H9 (cell line): ENCODE results near the gene MAPRE3. TPM values are rescaled to one million over a fixed set of nuclear protein-coding genes. Genes with fewer than 3 reads are reported as not detected.

Experiments used
- DNase-seq: peaks from one replicate; pipeline ENCODE4 v3.0.0-alpha.2; 2017
- H2AFZ ChIP-seq: one replicate; pipeline ENCODE4 v1.6.1; 2013; ENCODE audit warnings: mild to moderate bottlenecking, low read length, control low read depth, moderate library complexity
- H2AK5ac ChIP-seq: 2 replicates; pipeline ENCODE4 v1.6.1; 2013; ENCODE audit warnings: low read length, control low read depth, mixed read lengths; ENCODE audit not compliant: insufficient read length
- H2BK120ac ChIP-seq: one replicate; pipeline ENCODE4 v1.6.1; 2013; ENCODE audit warnings: low read depth, mild to moderate bottlenecking, low read length, control low read depth, inconsistent platforms; ENCODE audit not compliant: poor library complexity, severe bottlenecking
- H2BK12ac ChIP-seq: 2 replicates; pipeline ENCODE4 v1.6.1; 2013; ENCODE audit warnings: low read length, control low read depth, mixed read lengths, low read depth; ENCODE audit not compliant: insufficient read length
- H2BK15ac ChIP-seq: 2 replicates; pipeline ENCODE4 v1.6.1; 2013; ENCODE audit warnings: low read depth, low read length, control low read depth
- H2BK20ac ChIP-seq: one replicate; pipeline ENCODE4 v1.6.1; 2013; ENCODE audit warnings: low read depth, mild to moderate bottlenecking, low read length, control low read depth, inconsistent platforms; ENCODE audit not compliant: poor library complexity, severe bottlenecking
- H2BK5ac ChIP-seq: 2 replicates; pipeline ENCODE4 v1.6.1; 2013; ENCODE audit warnings: low read length, control low read depth, mixed read lengths; ENCODE audit not compliant: insufficient read length
- H3K14ac ChIP-seq: 2 replicates; pipeline ENCODE4 v1.6.1; 2013; ENCODE audit warnings: low read length, control low read depth; ENCODE audit not compliant: insufficient read depth
- H3K18ac ChIP-seq: 2 replicates; pipeline ENCODE4 v1.6.1; 2013; ENCODE audit warnings: low read depth, mild to moderate bottlenecking, mixed read lengths, low read length, control low read depth; ENCODE audit not compliant: insufficient read length
- H3K23ac ChIP-seq: 2 replicates; pipeline ENCODE4 v1.6.1; 2013; ENCODE audit warnings: low read length, control low read depth, mixed read lengths, low read depth; ENCODE audit not compliant: insufficient read length
- H3K23me2 ChIP-seq: 2 replicates; pipeline ENCODE4 v1.6.1; 2013; ENCODE audit warnings: low read depth, mild to moderate bottlenecking, mixed read lengths, low read length, control low read depth; ENCODE audit not compliant: insufficient read length, poor library complexity, severe bottlenecking
- H3K27ac ChIP-seq: 2 replicates; pipeline ENCODE4 v1.5.1; 2013; ENCODE audit warnings: low read length, control low read depth, mixed read lengths, low read depth; ENCODE audit not compliant: insufficient read length
- H3K27me3 ChIP-seq: 2 replicates; pipeline ENCODE4 v1.6.1; 2013; ENCODE audit warnings: low read length, control low read depth, inconsistent platforms; ENCODE audit not compliant: insufficient read depth
- H3K4ac ChIP-seq: 2 replicates; pipeline ENCODE4 v1.6.1; 2013; ENCODE audit warnings: low read depth, mild to moderate bottlenecking, control low read depth, inconsistent platforms, low read length, moderate library complexity
- H3K4me1 ChIP-seq: 2 replicates; pipeline ENCODE4 v1.6.1; 2013; ENCODE audit warnings: low read length, control low read depth, inconsistent platforms; ENCODE audit not compliant: insufficient read depth
- H3K4me2 ChIP-seq: 2 replicates; pipeline ENCODE4 v1.6.1; 2013; ENCODE audit warnings: low read length, control low read depth, mixed read lengths; ENCODE audit not compliant: insufficient read length, insufficient read depth
- H3K56ac ChIP-seq: 2 replicates; pipeline ENCODE4 v1.6.1; 2013; ENCODE audit warnings: low read depth, mild to moderate bottlenecking, mixed read lengths, low read length, control low read depth; ENCODE audit not compliant: insufficient read length
- H3K79me1 ChIP-seq: 2 replicates; pipeline ENCODE4 v1.6.1; 2013; ENCODE audit warnings: low read depth, mild to moderate bottlenecking, moderate library complexity, low read length, control low read depth, inconsistent platforms; ENCODE audit not compliant: insufficient read depth, poor library complexity, severe bottlenecking
- H3K79me2 ChIP-seq: 2 replicates; pipeline ENCODE4 v1.6.1; 2013; ENCODE audit warnings: low read length, control low read depth, inconsistent platforms; ENCODE audit not compliant: insufficient read depth
- H3K9ac ChIP-seq: 2 replicates; pipeline ENCODE4 v1.6.1; 2013; ENCODE audit warnings: low read length, control low read depth, mixed read lengths; ENCODE audit not compliant: insufficient read length; ENCODE audit errors: extremely low read depth
- H3K9me3 ChIP-seq: one replicate; pipeline ENCODE4 v1.6.1; 2013; ENCODE audit warnings: low read depth, low read length, inconsistent platforms; ENCODE audit not compliant: control insufficient read depth
- H3T11ph ChIP-seq: one replicate; pipeline ENCODE4 v1.6.1; 2013; ENCODE audit warnings: mild to moderate bottlenecking, low read length, control low read depth, inconsistent platforms
- H4K20me1 ChIP-seq: one replicate; pipeline ENCODE4 v1.6.1; 2013; ENCODE audit not compliant: control insufficient read depth, insufficient read length, insufficient read depth
- H4K5ac ChIP-seq: 2 replicates; pipeline ENCODE4 v1.6.1; 2013; ENCODE audit warnings: low read depth, mild to moderate bottlenecking, mixed read lengths, low read length, control low read depth; ENCODE audit not compliant: insufficient read length
- H4K8ac ChIP-seq: replicated peaks from 2 replicates; pipeline ENCODE4 v1.6.1; 2013; ENCODE audit warnings: low read length, control low read depth, mixed read lengths, low read depth; ENCODE audit not compliant: insufficient read length
- H4K91ac ChIP-seq: 2 replicates; pipeline ENCODE4 v1.6.1; 2013; ENCODE audit warnings: low read depth, mild to moderate bottlenecking, moderate library complexity, mixed read lengths, low read length, control low read depth; ENCODE audit not compliant: insufficient read length
- H3K27ac Mint-ChIP-seq, 3 experiments: 2 replicates in 2 of 3; 3 replicates in 1 of 3; pipeline ENCODE4 v1.8.0; 2020 to 2021; ENCODE audit warnings: mixed read lengths in 3 of 3, mild to moderate bottlenecking in 1 of 3, moderate library complexity in 1 of 3
- H3K27me3 Mint-ChIP-seq: 2 replicates; pipeline ENCODE4 v1.8.0; 2021; ENCODE audit warnings: low read depth, mild to moderate bottlenecking, moderate library complexity, mixed read lengths
- H3K36me3 Mint-ChIP-seq, 3 experiments: 2 replicates in 2 of 3; 3 replicates in 1 of 3; pipeline ENCODE4 v1.8.0; 2020 to 2021; ENCODE audit warnings: low read depth in 3 of 3, mixed read lengths in 3 of 3; ENCODE audit not compliant: insufficient read depth in 1 of 3
- H3K4me1 Mint-ChIP-seq, 2 experiments: 2 replicates each; pipeline ENCODE4 v1.8.0; 2020; ENCODE audit warnings: mixed read lengths in 2 of 2
- H3K4me3 Mint-ChIP-seq, 2 experiments: 2 replicates in 1 of 2; 3 replicates in 1 of 2; pipeline ENCODE4 v1.8.0; 2020 to 2021; ENCODE audit warnings: mild to moderate bottlenecking in 2 of 2, mixed read lengths in 2 of 2, moderate library complexity in 1 of 2
- H3K9me3 Mint-ChIP-seq, 2 experiments: 2 replicates in 1 of 2; 3 replicates in 1 of 2; pipeline ENCODE4 v1.8.0; 2020; ENCODE audit warnings: mild to moderate bottlenecking in 2 of 2, mixed read lengths in 2 of 2, moderate library complexity in 1 of 2
- WGBS: extraction: QIAGEN DNeasy Blood & Tissue Kit; methylation state at CpG from one replicate; pipeline ENCODE4 v1.1.7; 2013; ENCODE audit warnings: missing lambda C conversion rate, low lambda C conversion rate, mixed read lengths; ENCODE audit not compliant: insufficient read length; ENCODE audit errors: extremely low coverage; 5-methylcytosine and 5-hydroxymethylcytosine counted together
- total RNA-seq: library from RNA; stranded (reverse); gene quantifications from 2 replicates; pipeline ENCODE4 v1.2.1, GENCODE V29; 2021
- TF ChIP-seq, protein P1 (sequence below): fragments of 200-600 bp; sonication (generic); conservative IDR thresholded peaks from 3 replicates; pipeline ENCODE4 v1.8.0; 2021; ENCODE audit warnings: antibody characterized with exemption, mild to moderate bottlenecking

The MAPRE3 gene
- total RNA-seq, 1 experiment from 2014 or later, result 2.0 TPM

DNA sequence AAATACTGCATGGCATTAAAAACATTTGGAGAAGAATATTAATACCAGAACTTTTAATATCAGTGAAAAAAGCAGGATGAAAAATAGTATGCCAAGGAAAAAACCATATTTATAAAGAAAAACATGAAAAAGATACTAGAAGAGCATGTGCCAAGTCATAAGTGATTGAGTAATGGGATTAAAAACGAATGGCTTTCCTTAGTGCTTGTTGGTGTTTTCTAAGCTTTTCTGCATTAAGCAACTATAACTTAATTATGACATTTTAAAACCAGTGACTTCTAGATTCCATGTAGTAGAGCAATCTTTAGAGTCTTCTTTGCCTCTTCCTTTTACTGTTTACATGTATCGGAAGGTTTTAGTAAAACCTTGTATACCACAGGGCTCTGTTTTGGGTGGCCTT is 6.6 kb downstream of the MAPRE3 start:
- Histone ChIP-seq H3K9ac (no peak overlapping the region), H4K5ac (no peak overlapping the region), H3K18ac (no peak overlapping the region), H4K91ac (no peak overlapping the region), H3K23ac (no peak overlapping the region), H3K27ac (no peak overlapping the region), H2BK20ac (no peak overlapping the region), H3K27me3 (no peaks in the 10 kb centered on the region), H2BK15ac (no peak overlapping the region), H4K8ac (no peak overlapping the region), H2BK5ac (no peak overlapping the region), H3K79me1 (no peaks in the 10 kb centered on the region), H2AK5ac (no peak overlapping the region), H2BK120ac (no peak overlapping the region), H2BK12ac (no peak overlapping the region), H3K23me2 (no peaks in the 10 kb centered on the region), H3K4me2 (no peak overlapping the region), H3K4me1 (peaks cover 4% of the 10 kb centered on the region), H3T11ph (no peak overlapping the region), H3K9me3 (no peaks in the 10 kb centered on the region), H2AFZ (no peak overlapping the region), H3K56ac (no peak overlapping the region), H3K79me2 (no peaks in the 10 kb centered on the region), H4K20me1 (no peaks in the 10 kb centered on the region), H3K4ac (no peak overlapping the region), H3K14ac (no peak overlapping the region)
- no peak overlapping the region for H3K27ac Mint-ChIP-seq
- H3K36me3 Mint-ChIP-seq, result no peaks in the 10 kb centered on the region
- WGBS, result no CpG with 5 or more reads among the region's 2 CpGs
- H3K27me3 Mint-ChIP-seq, result peaks cover 23% of the 10 kb centered on the region
- no peaks in the 10 kb centered on the region for H3K9me3 Mint-ChIP-seq
- DNase-seq, result no peak
- H3K4me1 Mint-ChIP-seq, result peaks cover 8 to 19% of the 10 kb centered on the region in 2 experiments
- TF ChIP-seq, protein P1, sequence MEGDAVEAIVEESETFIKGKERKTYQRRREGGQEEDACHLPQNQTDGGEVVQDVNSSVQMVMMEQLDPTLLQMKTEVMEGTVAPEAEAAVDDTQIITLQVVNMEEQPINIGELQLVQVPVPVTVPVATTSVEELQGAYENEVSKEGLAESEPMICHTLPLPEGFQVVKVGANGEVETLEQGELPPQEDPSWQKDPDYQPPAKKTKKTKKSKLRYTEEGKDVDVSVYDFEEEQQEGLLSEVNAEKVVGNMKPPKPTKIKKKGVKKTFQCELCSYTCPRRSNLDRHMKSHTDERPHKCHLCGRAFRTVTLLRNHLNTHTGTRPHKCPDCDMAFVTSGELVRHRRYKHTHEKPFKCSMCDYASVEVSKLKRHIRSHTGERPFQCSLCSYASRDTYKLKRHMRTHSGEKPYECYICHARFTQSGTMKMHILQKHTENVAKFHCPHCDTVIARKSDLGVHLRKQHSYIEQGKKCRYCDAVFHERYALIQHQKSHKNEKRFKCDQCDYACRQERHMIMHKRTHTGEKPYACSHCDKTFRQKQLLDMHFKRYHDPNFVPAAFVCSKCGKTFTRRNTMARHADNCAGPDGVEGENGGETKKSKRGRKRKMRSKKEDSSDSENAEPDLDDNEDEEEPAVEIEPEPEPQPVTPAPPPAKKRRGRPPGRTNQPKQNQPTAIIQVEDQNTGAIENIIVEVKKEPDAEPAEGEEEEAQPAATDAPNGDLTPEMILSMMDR, result no peak
- H3K4me3 Mint-ChIP-seq, result no peak overlapping the region
